Loucy (cell line): ENCODE data around the gene FKBP5.

Experiments
- H2AFZ ChIP-seq: fragments of 200-600 bp; sonication (generic); 2 replicates; pipeline ENCODE4 v1.6.0; 2016; ENCODE audit warnings: antibody characterized with exemption, mild to moderate bottlenecking, low read length, moderate library complexity
- H3F3A ChIP-seq: fragments of 200-600 bp; 2 replicates; pipeline ENCODE4 v1.6.0; 2016; ENCODE audit warnings: antibody characterized with exemption, low read depth, mild to moderate bottlenecking
- H3K27me3 ChIP-seq: fragments of 200-600 bp; sonication (generic); 2 replicates; pipeline ENCODE4 v1.6.1; 2014; ENCODE audit warnings: low read length, mild to moderate bottlenecking; ENCODE audit not compliant: insufficient read depth, poor library complexity, severe bottlenecking
- H3K36me3 ChIP-seq: fragments of 200-600 bp; sonication (generic); 2 replicates; pipeline ENCODE4 v1.6.1; 2016; ENCODE audit warnings: low read length; ENCODE audit not compliant: insufficient read depth
- H3K4me1 ChIP-seq: fragments of 200-600 bp; sonication (generic); 2 replicates; pipeline ENCODE4 v1.5.1; 2014; ENCODE audit warnings: low read length, mild to moderate bottlenecking; ENCODE audit not compliant: insufficient read depth, poor library complexity, severe bottlenecking
- H3K4me2 ChIP-seq: fragments of 200-600 bp; sonication (generic); 2 replicates; pipeline ENCODE4 v1.6.0; 2014; ENCODE audit warnings: antibody characterized with exemption, low read length, low read depth, mild to moderate bottlenecking; ENCODE audit not compliant: poor library complexity, severe bottlenecking
- H3K4me3 ChIP-seq: fragments of 200-600 bp; sonication (generic); 2 replicates; pipeline ENCODE4 v1.5.1; 2014; ENCODE audit warnings: low read length, mild to moderate bottlenecking, mixed read lengths; ENCODE audit not compliant: poor library complexity, severe bottlenecking
- H3K79me2 ChIP-seq: fragments of 200-600 bp; sonication (generic); 2 replicates; pipeline ENCODE4 v1.6.1; 2014; ENCODE audit warnings: low read length; ENCODE audit not compliant: insufficient read depth
- H3K9ac ChIP-seq: fragments of 200-600 bp; sonication (generic); 2 replicates; pipeline ENCODE4 v1.6.0; 2014; ENCODE audit warnings: mild to moderate bottlenecking, low read depth, low read length, moderate library complexity; ENCODE audit not compliant: poor library complexity, severe bottlenecking
- H3K9me2 ChIP-seq: fragments of 200-600 bp; sonication (generic); replicated peaks from 2 replicates; pipeline ENCODE4 v1.6.1; 2016; ENCODE audit warnings: low read depth, low read length, mixed read lengths
- H3K9me3 ChIP-seq: fragments of 200-600 bp; sonication (generic); 2 replicates; pipeline ENCODE4 v1.6.1; 2014; ENCODE audit warnings: mild to moderate bottlenecking, antibody characterized with exemption, low read length, low read depth; ENCODE audit not compliant: insufficient read depth
- H4K20me1 ChIP-seq: fragments of 200-600 bp; sonication (generic); 2 replicates; pipeline ENCODE4 v1.6.0; 2014; ENCODE audit warnings: antibody characterized with exemption, low read length, mild to moderate bottlenecking; ENCODE audit not compliant: insufficient read depth, poor library complexity, severe bottlenecking
- CTCF ChIP-seq: fragments of 200-600 bp; sonication (generic); conservative IDR thresholded peaks from 2 replicates; pipeline ENCODE4 v1.5.1; 2014; ENCODE audit warnings: mild to moderate bottlenecking, antibody characterized with exemption, low read length
- EZH2phosphoT487 ChIP-seq: fragments of 200-600 bp; IDR thresholded peaks from 2 replicates; pipeline ENCODE4 v1.6.1; 2018; ENCODE audit warnings: antibody characterized with exemption, mild to moderate bottlenecking, moderate library complexity, borderline replicate concordance

FKBP5 gene

GRCh38 chr6:35687658-35688604 lies 784 bp downstream of the FKBP5 start:
- H4K20me1 ChIP-seq = peaks cover 42% of the 10 kb centered on the region
- H3K4me2 ChIP-seq = peak overlapping the region; percentile 84
- peaks cover 57% of the 10 kb centered on the region for H3K79me2 ChIP-seq
- no peaks in the 10 kb centered on the region for H3K27me3 ChIP-seq
- peak overlapping the region; percentile 77 for H3K9ac ChIP-seq
- peak overlapping the region; percentile 77 for H3K4me3 ChIP-seq
- H3K9me2 ChIP-seq = no peaks in the 10 kb centered on the region
- no peak for TF ChIP-seq CTCF
- TF ChIP-seq EZH2phosphoT487 = no peak
- no peak overlapping the region; the same call in 1 of the 2 replicates for H2AFZ ChIP-seq
- H3F3A ChIP-seq = no peaks in the 10 kb centered on the region
- H3K36me3 ChIP-seq = peaks cover 4% of the 10 kb centered on the region; the same call in 1 of the 2 replicates
- H3K9me3 ChIP-seq = no peaks in the 10 kb centered on the region
- H3K4me1 ChIP-seq = peaks cover 25% of the 10 kb centered on the region

- Histone ChIP-seq H3F3A (no peaks in the 10 kb centered on the region), H3K79me2 (peaks cover 66% of the 10 kb centered on the region), H3K4me3 (peak overlapping the region; percentile 77), H3K9me2 (no peaks in the 10 kb centered on the region), H3K36me3 (peaks cover 4% of the 10 kb centered on the region; the same call in 1 of the 2 replicates), H4K20me1 (peaks cover 50% of the 10 kb centered on the region), H3K27me3 (no peaks in the 10 kb centered on the region), H3K9me3 (no peaks in the 10 kb centered on the region), H2AFZ (no peak overlapping the region), H3K4me1 (peaks cover 32% of the 10 kb centered on the region), H3K4me2 (peak overlapping the region; percentile 84), H3K9ac (peak overlapping the region; percentile 77)
- TF ChIP-seq CTCF = no peak
- no peak for TF ChIP-seq EZH2phosphoT487
Measured at GRCh38 chr6:35686873-35687555, 1.7 kb downstream of the FKBP5 start.

GRCh38 chr6:35686436-35686835 lies 2.3 kb downstream of the FKBP5 start:
- H3K4me3 ChIP-seq = peak overlapping the region; percentile 77
- H2AFZ ChIP-seq = no peak overlapping the region
- H3K36me3 ChIP-seq = peaks cover 4% of the 10 kb centered on the region; the same call in 1 of the 2 replicates
- H3K9me3 ChIP-seq = no peaks in the 10 kb centered on the region
- no peaks in the 10 kb centered on the region for H3K27me3 ChIP-seq
- H3K9ac ChIP-seq = peak overlapping the region; percentile 77
- H3K9me2 ChIP-seq = no peaks in the 10 kb centered on the region
- peak overlapping the region; percentile 84 for H3K4me2 ChIP-seq
- TF ChIP-seq EZH2phosphoT487 (no peak), CTCF (no peak)
- H3K4me1 ChIP-seq = peaks cover 34% of the 10 kb centered on the region
- H4K20me1 ChIP-seq = peaks cover 56% of the 10 kb centered on the region
- no peaks in the 10 kb centered on the region for H3F3A ChIP-seq
- H3K79me2 ChIP-seq = peaks cover 71% of the 10 kb centered on the region
